ENCODE data around the gene CIDEB. TPM values are rescaled to one million over a fixed set of nuclear protein-coding genes. Genes with fewer than 3 reads are reported as not detected.
A peak's percentile ranks its signal among the peaks of the same experiment; 100 is the strongest.
"Not testable (repeated sequence)": the region's sequence is repeated elsewhere in the genome, so short reads cannot be mapped to it uniquely, and the experiment has no call there.

CIDEB gene
- total and polyA plus RNA-seq, 12 donors = 16.4 to 80.3 (median 39.0) TPM

DNA sequence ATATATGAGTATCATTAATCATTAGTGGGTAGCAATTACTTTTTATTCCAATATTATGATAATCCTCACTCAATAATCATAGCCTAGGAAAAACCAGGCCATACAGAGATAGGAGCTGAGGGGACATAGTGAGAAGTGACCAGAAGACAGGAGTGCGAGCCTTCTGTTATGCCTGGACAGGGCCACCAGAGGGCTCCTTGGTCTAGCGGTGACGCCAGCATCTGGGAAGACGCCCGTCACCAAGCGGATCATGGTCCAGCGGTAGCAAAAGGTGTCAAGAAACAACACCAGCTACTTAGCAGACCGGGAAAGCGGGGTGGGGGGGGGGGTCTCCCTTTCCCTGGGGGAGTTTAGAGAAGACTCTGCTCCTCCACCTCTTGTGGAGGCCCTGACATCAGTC lies 20.1 kb upstream of the CIDEB start:
- H3K27ac ChIP-seq = peak overlapping the region in 1 of 5 donors; percentile 8
- intact Hi-C loops (cut with DNase I); H3K4me3 ChIP-seq; H3K4me1 ChIP-seq (replicated peaks in 1 of 2); H3K9me3 ChIP-seq (replicated peaks in 1 of 3); H3K27me3 ChIP-seq; H3K36me3 ChIP-seq (replicated peaks in 1 of 2): not testable (repeated sequence)
- DNase-seq = peak; percentile 59 to 91 (median 76)
- WGBS, 4 donors = 0 to 4% (median 1%) methylated on average over 7 to 9 of the region's 9 CpGs
- TF ChIP-seq, protein P1, sequence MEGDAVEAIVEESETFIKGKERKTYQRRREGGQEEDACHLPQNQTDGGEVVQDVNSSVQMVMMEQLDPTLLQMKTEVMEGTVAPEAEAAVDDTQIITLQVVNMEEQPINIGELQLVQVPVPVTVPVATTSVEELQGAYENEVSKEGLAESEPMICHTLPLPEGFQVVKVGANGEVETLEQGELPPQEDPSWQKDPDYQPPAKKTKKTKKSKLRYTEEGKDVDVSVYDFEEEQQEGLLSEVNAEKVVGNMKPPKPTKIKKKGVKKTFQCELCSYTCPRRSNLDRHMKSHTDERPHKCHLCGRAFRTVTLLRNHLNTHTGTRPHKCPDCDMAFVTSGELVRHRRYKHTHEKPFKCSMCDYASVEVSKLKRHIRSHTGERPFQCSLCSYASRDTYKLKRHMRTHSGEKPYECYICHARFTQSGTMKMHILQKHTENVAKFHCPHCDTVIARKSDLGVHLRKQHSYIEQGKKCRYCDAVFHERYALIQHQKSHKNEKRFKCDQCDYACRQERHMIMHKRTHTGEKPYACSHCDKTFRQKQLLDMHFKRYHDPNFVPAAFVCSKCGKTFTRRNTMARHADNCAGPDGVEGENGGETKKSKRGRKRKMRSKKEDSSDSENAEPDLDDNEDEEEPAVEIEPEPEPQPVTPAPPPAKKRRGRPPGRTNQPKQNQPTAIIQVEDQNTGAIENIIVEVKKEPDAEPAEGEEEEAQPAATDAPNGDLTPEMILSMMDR (IDR thresholded peaks at IDR 0.05) = peak; percentile 35 to 82 (median 66)

DNA sequence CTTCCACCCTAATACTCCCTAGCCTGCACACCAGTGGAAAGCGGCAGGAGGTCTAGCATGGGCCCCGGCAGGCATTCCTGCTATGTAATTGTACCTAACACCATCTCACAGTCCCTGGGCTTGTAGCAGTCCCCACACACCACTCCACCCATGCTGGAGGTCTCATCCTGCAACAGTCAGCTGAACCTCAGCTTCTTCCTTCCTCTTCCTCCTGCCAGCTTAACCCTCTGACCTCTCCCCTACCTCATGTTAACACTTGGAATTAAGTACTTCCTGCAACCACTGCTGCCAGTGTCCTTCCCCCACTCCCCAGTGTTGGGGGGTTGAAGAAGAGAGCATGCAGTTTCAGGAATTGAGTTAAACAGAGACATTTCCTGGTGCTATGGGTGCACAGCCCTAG lies 19.5 kb upstream of the CIDEB start:
- peaks cover 0 to under 1% of the 10 kb centered on the region in 2 donors for H3K4me1 ChIP-seq (replicated peaks in 1 of 2)
- H3K9me3 ChIP-seq (replicated peaks in 1 of 3) = no peaks in the 10 kb centered on the region
- no peak overlapping the region for H3K27ac ChIP-seq
- TF ChIP-seq, protein P1 (IDR thresholded peaks at IDR 0.05) = no peak
- no peak for TF ChIP-seq POLR2A (IDR thresholded peaks at IDR 0.05)
- no peaks in the 10 kb centered on the region for H3K27me3 ChIP-seq
- intact Hi-C loops (cut with DNase I) = no loop called here
- no peaks in the 10 kb centered on the region for H3K36me3 ChIP-seq (replicated peaks in 1 of 2)
- WGBS, 4 donors = 74 to 100% (median 88%) methylated on average over 1 to 2 of the region's 2 CpGs
- no peak overlapping the region for H3K4me3 ChIP-seq
- DNase-seq = no peak

GRCh38 chr14:24325963-24326362 lies 18.2 kb upstream of the CIDEB start:
- Histone ChIP-seq H3K9me3 (replicated peaks in 1 of 3) (no peaks in the 10 kb centered on the region), H3K27ac (no peak overlapping the region), H3K4me1 (replicated peaks in 1 of 2) (no peaks in the 10 kb centered on the region), H3K27me3 (no peaks in the 10 kb centered on the region), H3K4me3 (no peak overlapping the region), H3K36me3 (replicated peaks in 1 of 2) (no peaks in the 10 kb centered on the region)
- 75 to 82% (median 80%) methylated on average over 9 of the region's 9 CpGs for WGBS, 4 donors
- DNase-seq = no peak
- no peak for TF ChIP-seq POLR2A (IDR thresholded peaks at IDR 0.05)
- TF ChIP-seq, protein P1 (IDR thresholded peaks at IDR 0.05) = no peak
- intact Hi-C loops (cut with DNase I) = no loop called here

DNA sequence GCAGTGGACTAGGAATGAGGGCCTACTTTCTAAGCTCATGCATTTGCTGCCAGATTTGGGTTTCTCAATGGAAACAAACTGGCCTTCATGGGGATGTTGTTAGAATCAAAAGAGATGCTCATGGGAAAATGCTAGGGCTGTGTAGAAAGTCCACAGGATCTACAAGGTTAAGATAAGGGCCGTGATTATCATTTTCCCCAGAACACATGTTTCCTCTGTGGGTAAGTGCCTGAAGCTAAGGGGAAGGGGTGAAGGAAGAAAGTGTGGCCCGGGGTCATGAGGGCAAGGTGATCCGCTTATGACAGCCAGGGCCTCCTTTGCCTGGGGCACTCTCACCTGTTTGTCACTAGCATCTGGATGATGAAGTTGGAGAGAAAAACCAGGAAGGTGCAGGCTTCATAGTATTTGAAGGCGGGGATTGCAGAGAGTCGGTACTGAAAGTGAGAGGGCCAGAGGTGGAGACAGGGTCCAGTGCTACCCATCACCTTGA lies 17.3 kb upstream of the CIDEB start:
- no peaks in the 10 kb centered on the region for H3K9me3 ChIP-seq (replicated peaks in 1 of 3)
- TF ChIP-seq POLR2A (IDR thresholded peaks at IDR 0.05) = no peak
- TF ChIP-seq, protein P1 (IDR thresholded peaks at IDR 0.05) = no peak
- H3K27me3 ChIP-seq = no peaks in the 10 kb centered on the region
- intact Hi-C loops (cut with DNase I) = no loop called here
- 66 to 85% (median 80%) methylated on average over 5 of the region's 5 CpGs for WGBS, 4 donors
- no peaks in the 10 kb centered on the region for H3K36me3 ChIP-seq (replicated peaks in 1 of 2)
- no peak overlapping the region for H3K4me3 ChIP-seq
- no peak overlapping the region for H3K27ac ChIP-seq
- no peaks in the 10 kb centered on the region for H3K4me1 ChIP-seq (replicated peaks in 1 of 2)
- DNase-seq = no peak

All from adrenal gland (tissue), 12 donors.